ACHN (cell line): Measurements from ENCODE around the gene TSHZ3.

Source experiments
- DNase-seq: peaks from one replicate; pipeline ENCODE4 v3.0.0-alpha.2; 2015
- in situ Hi-C: cut with HindIII; loops from 2 replicates; pipeline ENCODE4 v1.10.0; 2017; ENCODE audit warnings: low sequenced_read_pairs, low pct_ligation_motif_present, low pct_unique_long_range_greater_than_20kb

TSHZ3 gene, protein sequence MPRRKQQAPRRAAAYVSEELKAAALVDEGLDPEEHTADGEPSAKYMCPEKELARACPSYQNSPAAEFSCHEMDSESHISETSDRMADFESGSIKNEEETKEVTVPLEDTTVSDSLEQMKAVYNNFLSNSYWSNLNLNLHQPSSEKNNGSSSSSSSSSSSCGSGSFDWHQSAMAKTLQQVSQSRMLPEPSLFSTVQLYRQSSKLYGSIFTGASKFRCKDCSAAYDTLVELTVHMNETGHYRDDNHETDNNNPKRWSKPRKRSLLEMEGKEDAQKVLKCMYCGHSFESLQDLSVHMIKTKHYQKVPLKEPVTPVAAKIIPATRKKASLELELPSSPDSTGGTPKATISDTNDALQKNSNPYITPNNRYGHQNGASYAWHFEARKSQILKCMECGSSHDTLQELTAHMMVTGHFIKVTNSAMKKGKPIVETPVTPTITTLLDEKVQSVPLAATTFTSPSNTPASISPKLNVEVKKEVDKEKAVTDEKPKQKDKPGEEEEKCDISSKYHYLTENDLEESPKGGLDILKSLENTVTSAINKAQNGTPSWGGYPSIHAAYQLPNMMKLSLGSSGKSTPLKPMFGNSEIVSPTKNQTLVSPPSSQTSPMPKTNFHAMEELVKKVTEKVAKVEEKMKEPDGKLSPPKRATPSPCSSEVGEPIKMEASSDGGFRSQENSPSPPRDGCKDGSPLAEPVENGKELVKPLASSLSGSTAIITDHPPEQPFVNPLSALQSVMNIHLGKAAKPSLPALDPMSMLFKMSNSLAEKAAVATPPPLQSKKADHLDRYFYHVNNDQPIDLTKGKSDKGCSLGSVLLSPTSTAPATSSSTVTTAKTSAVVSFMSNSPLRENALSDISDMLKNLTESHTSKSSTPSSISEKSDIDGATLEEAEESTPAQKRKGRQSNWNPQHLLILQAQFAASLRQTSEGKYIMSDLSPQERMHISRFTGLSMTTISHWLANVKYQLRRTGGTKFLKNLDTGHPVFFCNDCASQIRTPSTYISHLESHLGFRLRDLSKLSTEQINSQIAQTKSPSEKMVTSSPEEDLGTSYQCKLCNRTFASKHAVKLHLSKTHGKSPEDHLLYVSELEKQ

DNA sequence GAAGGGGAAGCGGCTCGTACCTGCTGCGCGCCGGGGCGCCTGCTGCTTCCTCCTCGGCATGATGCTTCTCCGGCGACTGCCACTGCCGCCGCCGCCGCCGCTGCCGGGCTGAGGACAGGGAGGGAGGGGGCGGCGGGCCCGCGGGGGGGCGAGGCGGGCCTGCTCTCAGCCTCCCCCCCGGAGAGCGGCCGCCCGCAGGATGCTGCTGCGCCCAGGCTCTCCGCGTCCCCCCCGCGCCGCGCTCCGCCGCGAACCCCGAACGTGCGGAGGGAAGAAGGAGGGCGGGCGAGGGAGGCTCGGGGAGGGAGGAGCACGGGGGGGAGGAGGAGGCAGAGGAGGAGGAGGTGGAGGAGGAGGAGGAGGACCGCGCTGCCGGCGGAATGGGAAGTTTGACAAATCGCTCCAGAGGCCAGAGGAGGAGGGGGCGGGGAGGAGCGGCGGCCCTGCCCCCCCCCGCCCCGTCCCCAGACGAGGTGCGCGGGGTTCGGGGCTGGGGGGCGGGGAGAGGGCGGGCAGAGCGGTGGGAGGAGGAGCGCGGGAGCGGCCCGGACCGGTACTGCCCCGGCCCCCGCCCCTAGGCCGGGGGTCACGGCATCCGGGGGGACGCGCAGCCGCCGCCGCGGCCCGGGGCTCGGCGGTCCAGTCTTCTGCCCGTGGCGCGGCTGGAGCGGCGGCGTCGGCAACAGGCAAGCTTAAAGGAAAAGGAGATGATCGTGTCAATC, at the start of gene TSHZ3:
Gene TSHZ3, minus strand, starts transcription at position 277 of the 722 bp plus-strand sequence. Its CDS starts 217 bp downstream, at position 60.
- in situ Hi-C loops: no loop called here
- peak; percentile 77 for DNase-seq

DNA sequence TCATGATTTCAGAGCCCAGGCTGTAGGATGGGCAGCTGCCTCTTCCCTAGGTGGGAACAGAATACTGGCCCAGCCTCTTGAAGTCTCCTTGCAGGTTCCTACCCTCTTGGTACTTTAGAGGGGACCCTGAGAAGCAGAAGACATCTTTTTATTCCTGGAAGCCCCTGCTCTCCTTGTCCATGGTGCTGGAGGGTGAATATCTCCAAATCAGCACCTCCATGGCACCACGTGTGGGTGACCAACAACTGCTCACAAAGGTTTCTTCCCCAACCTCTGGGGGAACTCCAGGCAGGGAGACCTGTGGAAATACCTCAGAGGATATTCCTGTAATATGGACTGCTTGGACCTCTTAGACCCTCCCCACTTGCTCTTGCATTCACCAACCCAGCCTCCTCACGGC, 48.1 kb upstream of the TSHZ3 start:
- DNase-seq: no peak
- in situ Hi-C loops: no loop called here

DNA sequence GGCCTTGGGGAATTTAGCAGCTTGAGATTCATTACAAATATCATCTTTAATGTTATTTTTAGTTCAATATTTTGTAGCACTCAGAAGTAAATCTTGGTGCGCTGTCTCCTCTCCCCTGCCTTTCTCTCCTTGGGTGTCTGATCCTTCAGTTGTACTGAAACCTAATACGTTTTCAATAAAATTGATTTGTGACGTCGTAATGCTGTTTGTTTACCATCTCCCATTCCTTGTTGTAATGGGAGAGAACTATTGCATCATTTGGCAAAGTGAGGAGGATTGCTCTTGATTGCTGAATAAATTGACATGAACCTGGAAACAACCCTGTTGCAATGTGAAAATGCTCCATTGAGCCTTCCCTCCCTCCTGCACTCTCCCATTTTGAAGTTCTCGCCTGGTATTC, 43.2 kb upstream of the TSHZ3 start:
- in situ Hi-C loops: no loop called here
- no peak for DNase-seq

DNA sequence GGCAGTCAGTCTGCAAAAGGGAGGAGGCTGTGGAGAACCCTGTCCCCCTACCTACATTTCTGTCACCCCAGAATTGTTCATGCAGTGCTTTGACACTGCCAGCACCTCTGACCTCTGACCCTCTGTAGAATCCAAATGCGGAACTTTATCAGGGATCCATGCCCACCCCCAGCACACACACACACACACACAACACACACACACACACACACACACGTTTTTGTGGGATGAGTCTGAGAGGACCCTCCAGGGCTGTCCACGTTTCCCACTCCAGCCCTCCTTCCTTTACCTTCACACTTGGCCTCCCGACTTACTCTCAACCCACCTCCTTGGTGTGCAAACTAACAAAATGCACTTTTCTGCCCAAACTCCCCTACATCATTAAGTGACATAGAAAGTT, 42.3 kb upstream of the TSHZ3 start:
- in situ Hi-C loops: no loop called here
- no peak for DNase-seq

DNA sequence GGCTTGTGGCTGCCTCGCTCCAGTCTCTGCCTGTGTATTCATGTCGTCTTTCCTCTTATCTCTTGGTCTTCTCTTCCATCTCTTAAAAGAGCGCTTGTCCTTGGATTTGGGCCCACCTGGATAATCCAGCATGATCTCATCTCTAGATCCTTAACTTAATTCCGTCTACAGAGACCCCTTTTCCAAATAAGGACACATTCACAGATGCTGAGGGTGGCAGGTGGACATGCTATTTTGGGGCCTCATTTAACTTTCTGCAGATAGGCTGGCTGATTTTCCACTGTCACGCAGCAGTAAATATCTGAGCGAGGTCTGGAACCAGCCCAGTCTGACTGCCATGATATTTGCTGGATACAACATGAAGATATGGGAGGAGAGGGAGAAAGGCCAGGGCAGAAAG, 41.5 kb upstream of the TSHZ3 start:
- no peak for DNase-seq
- in situ Hi-C loops: no loop called here

DNA sequence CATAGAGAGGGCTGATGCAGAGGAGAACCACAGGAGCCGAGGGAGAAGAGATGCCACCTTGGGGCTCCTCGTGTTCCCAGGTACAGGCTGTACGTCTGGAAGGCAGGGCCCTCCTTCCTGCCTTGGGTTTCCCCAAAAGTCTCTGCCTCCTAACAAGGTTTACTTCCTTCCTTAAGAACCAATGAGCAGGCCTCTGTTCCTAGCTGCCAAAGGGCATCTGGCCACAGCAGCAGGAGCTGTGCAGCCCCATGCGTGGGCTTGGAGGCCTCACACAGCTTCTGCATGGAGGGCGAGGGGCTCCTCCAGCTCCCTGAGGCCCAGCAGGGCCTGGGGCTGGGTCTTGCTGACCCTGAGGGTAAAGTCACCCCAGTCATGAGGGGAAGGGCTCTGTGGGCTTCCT, 40.6 kb upstream of the TSHZ3 start:
- in situ Hi-C loops: no loop called here
- DNase-seq: no peak

DNA sequence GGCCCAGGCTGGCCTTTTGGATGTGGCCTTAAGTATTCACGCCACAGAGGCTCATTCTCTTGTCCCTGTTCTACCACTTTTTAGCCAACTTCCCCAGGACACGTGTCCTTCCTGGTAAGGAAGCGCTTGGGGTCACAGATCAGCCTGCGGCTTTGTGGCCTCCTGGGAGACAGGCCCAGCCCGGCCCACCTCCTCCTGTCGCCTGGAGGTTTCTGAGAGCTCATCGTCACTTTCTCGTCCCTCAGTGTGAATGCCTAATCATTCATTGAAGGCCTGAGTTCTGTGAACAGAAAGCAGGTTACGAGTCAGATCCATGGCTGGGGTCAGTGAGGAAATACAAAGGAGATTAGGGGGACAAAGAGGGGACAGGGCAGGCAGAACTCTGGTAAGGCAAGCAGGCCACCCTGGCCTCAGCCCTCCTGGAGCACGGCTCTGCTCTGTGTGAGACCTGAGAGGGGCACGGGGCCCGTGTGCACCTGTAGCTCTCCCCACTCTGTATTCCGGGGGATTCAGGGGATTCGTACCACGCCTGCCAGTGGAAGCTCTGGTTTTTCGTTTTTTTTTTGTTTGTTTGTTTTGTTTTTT, 38.6 kb upstream of the TSHZ3 start:
- DNase-seq: no peak
- in situ Hi-C loops: no loop called here

DNA sequence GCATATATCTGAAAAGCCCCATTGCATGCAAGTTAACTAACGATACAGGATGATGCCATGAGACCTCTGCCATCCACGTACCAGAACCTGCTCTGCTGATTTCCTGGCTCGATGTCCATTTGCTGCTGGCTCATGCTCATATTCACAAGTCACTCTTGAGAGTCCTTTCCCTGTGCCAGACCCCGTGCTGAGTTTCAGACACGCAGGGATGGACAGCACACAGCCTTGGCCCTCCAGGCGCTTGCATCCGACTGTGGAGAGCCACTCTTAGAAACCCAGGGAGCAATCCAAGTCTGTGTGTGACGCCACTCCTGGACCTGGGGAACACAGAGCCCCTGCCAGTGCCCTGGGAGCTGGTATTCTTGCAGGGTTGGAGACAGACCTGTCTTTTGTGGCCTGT, 37.6 kb upstream of the TSHZ3 start:
- in situ Hi-C loops: no loop called here
- DNase-seq: no peak

DNA sequence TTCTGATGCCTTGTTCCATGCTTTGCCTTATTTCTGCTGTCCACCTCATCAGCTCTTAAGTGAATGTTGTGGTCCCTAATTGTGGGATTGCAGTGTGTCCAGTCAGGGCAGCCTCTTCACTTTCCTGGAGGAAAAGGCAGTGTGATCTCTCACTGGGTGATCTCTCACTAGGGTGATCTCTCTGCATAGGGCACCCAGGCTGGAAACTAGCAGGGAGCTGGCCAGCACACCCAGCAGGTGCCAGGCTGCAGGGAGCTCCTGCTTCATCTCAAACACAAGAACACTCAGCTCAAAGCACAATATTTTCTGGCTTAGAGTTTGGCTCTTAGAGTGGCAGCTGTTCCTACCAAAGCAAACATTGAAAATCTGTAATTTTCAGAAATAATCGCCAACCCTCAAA, 36.5 kb upstream of the TSHZ3 start:
- in situ Hi-C loops: no loop called here
- no peak for DNase-seq

DNA sequence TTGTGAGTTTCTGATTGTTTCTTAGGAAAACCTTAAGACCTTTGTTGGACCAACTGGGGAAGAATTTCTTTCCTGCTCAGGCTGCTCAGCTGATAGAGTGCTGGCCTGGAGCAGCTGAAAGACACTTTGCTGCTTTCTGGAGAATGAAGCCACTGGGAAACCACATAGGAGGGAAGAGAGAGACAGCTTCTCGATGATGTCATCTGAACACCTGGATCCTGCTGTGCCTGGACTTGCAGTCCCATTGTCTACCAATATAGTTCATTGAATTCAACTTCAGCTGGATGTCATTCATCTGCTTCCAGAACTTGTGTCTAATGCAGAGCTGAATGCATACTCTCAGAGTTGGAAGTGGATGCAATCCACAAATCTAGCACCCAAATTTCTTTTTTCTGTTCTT, 34.3 kb upstream of the TSHZ3 start:
- DNase-seq: no peak
- in situ Hi-C loops: no loop called here

DNA sequence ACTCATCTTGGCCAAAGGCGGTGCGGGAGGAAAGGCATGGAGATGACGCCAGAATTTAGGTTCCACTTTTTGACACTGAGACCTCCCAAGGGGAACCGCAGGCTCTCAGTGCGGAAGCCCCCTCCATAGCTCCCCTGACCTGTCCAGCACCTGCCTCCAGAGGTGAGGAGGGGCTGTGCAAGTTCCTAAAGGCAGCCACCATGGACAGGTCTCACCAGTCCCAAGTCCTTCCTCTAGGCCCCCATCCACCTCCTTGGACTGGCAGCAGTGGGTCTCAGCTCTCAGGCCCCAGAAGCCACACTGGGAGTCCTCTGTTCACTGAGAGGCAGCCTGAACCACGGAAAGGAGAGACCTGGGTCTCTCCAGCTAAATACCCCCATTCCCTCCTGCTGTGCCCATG, 31.6 kb upstream of the TSHZ3 start:
- no peak for DNase-seq
- in situ Hi-C loops: no loop called here

DNA sequence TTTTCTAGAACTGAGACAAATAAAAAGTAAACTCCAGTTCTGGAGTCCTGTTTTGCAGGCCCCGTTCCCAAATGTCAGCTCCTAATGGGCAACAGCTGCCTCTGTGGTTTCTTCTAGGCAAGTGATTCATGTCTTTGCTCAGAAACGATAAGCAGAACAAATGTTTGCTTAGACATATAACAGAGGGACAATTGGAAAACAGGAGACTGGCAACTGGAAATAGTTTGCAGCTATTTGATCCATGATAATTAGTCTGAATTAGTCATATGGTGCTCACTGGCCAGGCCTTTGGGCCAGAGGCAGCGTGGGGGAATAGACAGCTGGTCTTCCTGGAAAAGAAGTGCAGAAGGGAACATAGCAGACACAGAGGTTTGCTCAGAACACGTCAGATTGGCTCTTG, 29.2 kb upstream of the TSHZ3 start:
- in situ Hi-C loops: no loop called here
- DNase-seq: no peak

DNA sequence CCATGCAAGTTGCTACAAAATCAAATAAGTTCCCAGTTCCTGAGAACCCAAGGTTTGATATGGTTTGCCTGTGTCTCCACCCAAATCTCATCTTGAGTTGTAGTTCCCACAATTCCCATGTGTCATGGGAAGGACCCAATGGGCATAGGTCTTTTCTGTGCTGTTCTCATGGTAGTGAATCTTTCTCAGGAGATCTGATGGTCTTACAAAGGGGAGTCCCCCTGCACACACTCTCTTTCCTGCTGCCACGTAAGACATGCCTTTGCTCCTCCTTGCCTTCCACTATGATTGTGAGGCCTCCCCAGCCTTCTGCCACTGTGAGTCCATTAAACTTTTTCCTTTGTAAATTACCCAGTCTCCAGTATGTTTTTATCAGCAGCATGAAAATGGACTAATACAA, 28.5 kb upstream of the TSHZ3 start:
- in situ Hi-C loops: no loop called here
- DNase-seq: no peak

DNA sequence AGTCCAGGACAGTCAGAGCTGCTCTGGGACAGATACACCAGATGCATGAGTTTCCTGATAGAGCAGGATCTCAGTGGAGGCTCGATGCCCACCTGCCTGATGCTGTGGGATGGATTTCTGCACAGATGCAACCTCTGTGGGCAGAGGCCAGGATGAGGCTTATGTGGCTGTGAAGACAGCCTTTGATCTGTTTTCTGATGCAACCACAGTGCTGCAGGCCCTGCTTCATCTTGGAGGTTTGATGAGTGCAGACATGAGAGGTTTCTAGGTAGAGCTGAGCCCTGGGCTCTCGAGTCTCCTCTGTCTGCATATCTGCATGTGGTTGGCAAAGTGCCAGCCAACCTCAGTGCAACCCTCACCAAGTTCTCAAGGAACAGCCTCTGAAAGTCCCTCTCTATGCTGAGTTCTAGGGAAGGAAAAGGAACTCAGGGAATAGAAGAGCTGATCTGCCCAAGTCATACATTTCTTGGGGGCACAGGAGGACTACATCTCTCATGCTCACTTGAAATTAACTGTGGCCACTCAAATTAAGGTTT, 23.1 kb upstream of the TSHZ3 start:
- in situ Hi-C loops: no loop called here
- DNase-seq: no peak

DNA sequence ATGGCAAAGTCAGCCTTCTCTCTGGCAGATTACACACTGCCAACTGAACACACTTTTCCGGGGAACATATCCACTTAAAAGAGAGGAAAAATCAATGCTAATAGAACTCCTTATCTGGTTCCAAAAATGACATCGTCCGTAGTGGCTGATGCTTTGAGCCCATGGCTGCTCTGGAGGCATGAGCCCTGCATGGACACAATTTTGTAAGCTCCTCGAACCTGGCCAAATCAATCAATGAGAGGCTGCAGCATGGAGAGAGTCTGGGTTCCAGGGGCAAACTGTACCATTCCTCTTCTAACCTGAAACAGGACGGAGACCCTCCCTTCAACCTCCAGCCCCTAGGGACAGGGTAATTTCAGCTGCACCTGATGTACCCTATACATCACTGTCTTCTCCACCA, 21.0 kb upstream of the TSHZ3 start:
- DNase-seq: no peak
- in situ Hi-C loops: no loop called here

DNA sequence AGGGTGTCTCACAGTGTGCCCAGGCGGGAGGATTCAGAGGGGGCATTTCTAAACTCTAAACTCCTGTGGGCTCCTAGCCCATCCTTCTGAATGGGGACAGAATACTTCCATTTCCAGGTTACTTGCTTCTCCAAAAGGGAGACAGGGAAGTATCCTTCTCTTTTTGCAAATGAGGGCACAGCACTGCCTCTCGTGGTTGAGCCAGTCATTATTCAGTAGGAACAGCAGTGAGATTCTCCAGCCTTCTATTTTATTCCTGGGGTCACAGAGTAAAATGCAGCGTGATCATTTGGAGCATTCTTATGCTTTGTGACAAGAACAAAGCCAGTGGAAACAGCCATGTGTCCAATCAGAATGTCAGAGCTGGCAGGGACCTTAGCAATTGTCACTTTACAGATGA, 15.7 kb upstream of the TSHZ3 start:
- in situ Hi-C loops: no loop called here
- DNase-seq: no peak

DNA sequence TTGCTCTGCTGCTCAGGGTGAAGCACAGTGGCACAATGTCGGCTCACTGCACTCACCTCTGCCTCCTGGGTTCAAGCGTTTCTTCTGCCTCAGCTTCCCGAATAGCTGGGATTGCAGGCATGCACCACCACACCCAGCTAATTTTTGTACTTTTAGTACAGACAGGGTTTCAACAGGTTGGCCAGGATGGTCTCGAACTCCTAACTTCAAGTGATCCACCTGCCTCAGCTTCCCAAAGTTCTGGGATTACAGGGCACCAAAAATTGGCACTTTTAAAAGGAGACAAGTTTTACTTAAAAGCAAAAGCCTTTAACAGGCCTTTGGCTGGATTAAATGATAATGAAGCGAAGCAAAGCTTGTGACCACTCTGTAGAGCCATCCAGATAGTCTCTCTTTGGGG, 12.5 kb upstream of the TSHZ3 start:
- in situ Hi-C loops: no loop called here
- DNase-seq: no peak

DNA sequence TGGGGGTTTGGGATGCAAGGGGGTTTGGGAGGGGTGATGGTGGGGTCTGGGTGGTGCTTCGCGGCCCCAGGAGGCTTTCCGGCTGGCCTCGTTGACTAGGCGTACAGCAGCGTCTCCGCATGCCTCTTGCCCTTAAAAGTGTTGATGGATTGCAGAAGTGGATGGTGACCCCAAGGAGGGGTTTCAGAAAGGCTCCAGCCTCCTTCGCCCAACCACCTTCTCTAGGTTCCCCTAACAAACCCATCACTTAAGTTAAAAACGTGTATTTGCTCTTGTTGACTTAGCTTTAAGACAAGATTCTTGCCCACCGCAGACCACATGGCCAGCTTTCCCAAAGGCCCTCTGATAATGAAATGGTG, 8.1 kb upstream of the TSHZ3 start:
- in situ Hi-C loops: no loop called here
- DNase-seq: no peak
